ENCODE data around the gene PTPN11. TPM values are rescaled to one million over a fixed set of nuclear protein-coding genes. Genes with fewer than 3 reads are reported as not detected.

Gene PTPN11
- total and polyA plus RNA-seq, 2 donors (not counting 3 experiments of a cell fraction or from before 2014, with no cell fraction given): 36.5 to 107 TPM

DNA sequence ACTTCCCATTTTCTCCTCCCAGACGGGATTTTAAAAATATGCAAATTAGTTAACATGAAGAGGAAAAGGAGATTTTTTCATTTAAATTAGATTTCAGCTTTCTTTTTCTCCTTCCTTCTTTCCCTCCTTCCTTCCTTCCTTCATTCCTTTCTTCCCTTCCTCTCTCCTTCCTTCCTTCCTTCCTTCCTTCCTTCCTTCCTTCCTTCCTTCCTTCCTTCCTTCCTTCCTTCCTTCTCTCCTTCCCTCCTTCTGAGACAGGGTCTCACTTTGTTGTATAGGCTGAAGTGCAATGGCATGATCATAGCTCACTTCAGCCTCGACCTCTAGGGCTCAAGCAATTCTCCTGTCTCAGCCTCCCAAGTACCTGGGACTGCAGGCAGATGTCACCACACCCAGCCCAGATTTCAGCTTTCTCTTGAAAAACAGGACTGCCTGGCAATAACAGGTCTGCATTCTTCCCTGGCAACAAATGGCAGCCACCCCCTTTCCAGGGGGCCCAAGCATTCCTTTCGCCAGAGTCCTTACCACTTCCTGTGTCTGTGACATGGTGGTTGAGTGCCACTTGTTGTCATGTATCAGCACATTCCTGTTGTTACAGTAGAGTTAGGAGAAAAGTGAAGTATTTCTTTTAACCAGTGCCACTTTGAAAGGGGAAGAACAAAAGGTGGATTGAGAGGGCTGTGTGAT is 119.1 kb downstream of the PTPN11 start:
- no peaks in the 10 kb centered on the region for H3K9me3 ChIP-seq (replicated peaks; ENCODE audit: control insufficient read depth, insufficient read depth, low read length)
- no peaks in the 10 kb centered on the region for H3K4me1 ChIP-seq (ENCODE audit: control insufficient read depth, extremely low read depth, insufficient read depth, low read length)
- H3K36me3 ChIP-seq (ENCODE audit: control insufficient read depth in 2 of 2, extremely low read depth in 1 of 2, insufficient read depth in 2 of 2, low read length in 2 of 2): no peaks in the 10 kb centered on the region
- FAIRE-seq (no peak), DNase-seq (ENCODE audit: low read depth, low spot score) (no peak)
- H3K9ac ChIP-seq (replicated peaks; ENCODE audit: extremely low read depth, insufficient read depth, low read length): no peak overlapping the region
- H3K79me2 ChIP-seq (ENCODE audit: control insufficient read depth, insufficient read depth, low read length): no peaks in the 10 kb centered on the region
- ChIA-PET CTCF (no interaction called here), POLR2A (no interaction called here)
- no peak overlapping the region for H2AFZ ChIP-seq (ENCODE audit: low read depth, low read length)
- no peaks in the 10 kb centered on the region for H3K27me3 ChIP-seq (ENCODE audit: control insufficient read depth in 2 of 2, insufficient read depth in 2 of 2, low read length in 2 of 2)
- H3K4me2 ChIP-seq (ENCODE audit: insufficient read depth, low read length): no peak overlapping the region
- BruUV-seq (replicated peaks): no TSS peak
- H4K20me1 ChIP-seq (replicated peaks; ENCODE audit: control insufficient read depth, extremely low read depth, insufficient read depth, low read length): no peaks in the 10 kb centered on the region
- H3K4me3 ChIP-seq (replicated peaks in 1 of 3; ENCODE audit: insufficient read depth in 1 of 3, low read depth in 1 of 3, low read length in 3 of 3): no peak overlapping the region
- no peak for TF ChIP-seq JUN (IDR thresholded peaks at IDR 0.05; ENCODE audit: borderline replicate concordance, insufficient read depth, insufficient read length, low read depth)
- no peak for TF ChIP-seq POLR2A (IDR thresholded peaks at IDR 0.05; ENCODE audit: low read depth, low read length)
- no peak for TF ChIP-seq EZH2 (IDR thresholded peaks at IDR 0.05; ENCODE audit: borderline replicate concordance, low read depth, low read length, severe bottlenecking)
- no peak for TF ChIP-seq FOS (IDR thresholded peaks at IDR 0.05; ENCODE audit: borderline replicate concordance, insufficient read depth, low read length)
- TF ChIP-seq, protein P1, sequence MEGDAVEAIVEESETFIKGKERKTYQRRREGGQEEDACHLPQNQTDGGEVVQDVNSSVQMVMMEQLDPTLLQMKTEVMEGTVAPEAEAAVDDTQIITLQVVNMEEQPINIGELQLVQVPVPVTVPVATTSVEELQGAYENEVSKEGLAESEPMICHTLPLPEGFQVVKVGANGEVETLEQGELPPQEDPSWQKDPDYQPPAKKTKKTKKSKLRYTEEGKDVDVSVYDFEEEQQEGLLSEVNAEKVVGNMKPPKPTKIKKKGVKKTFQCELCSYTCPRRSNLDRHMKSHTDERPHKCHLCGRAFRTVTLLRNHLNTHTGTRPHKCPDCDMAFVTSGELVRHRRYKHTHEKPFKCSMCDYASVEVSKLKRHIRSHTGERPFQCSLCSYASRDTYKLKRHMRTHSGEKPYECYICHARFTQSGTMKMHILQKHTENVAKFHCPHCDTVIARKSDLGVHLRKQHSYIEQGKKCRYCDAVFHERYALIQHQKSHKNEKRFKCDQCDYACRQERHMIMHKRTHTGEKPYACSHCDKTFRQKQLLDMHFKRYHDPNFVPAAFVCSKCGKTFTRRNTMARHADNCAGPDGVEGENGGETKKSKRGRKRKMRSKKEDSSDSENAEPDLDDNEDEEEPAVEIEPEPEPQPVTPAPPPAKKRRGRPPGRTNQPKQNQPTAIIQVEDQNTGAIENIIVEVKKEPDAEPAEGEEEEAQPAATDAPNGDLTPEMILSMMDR (IDR thresholded peaks at IDR 0.05; ENCODE audit: extremely low read depth in 1 of 2, insufficient read depth in 1 of 2, low read depth in 1 of 2, low read length in 2 of 2): no peak
- TF ChIP-seq, protein P2, sequence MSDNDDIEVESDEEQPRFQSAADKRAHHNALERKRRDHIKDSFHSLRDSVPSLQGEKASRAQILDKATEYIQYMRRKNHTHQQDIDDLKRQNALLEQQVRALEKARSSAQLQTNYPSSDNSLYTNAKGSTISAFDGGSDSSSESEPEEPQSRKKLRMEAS (IDR thresholded peaks at IDR 0.05; ENCODE audit: insufficient read depth, insufficient read length): no peak
- TF ChIP-seq MYC (IDR thresholded peaks at IDR 0.05; ENCODE audit: low read depth, low read length): no peak
- no peak for TF ChIP-seq POLR2AphosphoS5 (IDR thresholded peaks at IDR 0.05; ENCODE audit: insufficient read depth, low read depth, low read length)
- no peak for TF ChIP-seq GATA2 (IDR thresholded peaks at IDR 0.05; ENCODE audit: insufficient read depth, insufficient read length, low read depth, low read length)
- dilution Hi-C loops (cut with MboI; ENCODE audit: extremely low pct_ligation_motif_present, low sequenced_read_pairs): no loop called here
- no peak overlapping the region for H3K27ac ChIP-seq (ENCODE audit: insufficient read depth, low read depth, low read length)
- no peaks in the 10 kb centered on the region for H3K9me1 ChIP-seq (replicated peaks; ENCODE audit: control insufficient read depth, extremely low read depth, insufficient read depth, low read length)
- intact Hi-C loops (cut with micrococcal nuclease): no loop called here
